Stimulated activated CD4-positive, alpha-beta T cell treated with anti-CD3 and anti-CD28 coated beads, TNF-alpha, amount 100 ng/mL, for 4 hours (primary cell): ENCODE results near the gene SLC35A2.

ENCODE experiments used
- DNase-seq, 3 experiments: peaks; one replicate each; pipeline ENCODE4 v3.0.0-alpha.2; 2020; ENCODE audit warnings: low read depth in 3 of 3

The SLC35A2 gene

DNA sequence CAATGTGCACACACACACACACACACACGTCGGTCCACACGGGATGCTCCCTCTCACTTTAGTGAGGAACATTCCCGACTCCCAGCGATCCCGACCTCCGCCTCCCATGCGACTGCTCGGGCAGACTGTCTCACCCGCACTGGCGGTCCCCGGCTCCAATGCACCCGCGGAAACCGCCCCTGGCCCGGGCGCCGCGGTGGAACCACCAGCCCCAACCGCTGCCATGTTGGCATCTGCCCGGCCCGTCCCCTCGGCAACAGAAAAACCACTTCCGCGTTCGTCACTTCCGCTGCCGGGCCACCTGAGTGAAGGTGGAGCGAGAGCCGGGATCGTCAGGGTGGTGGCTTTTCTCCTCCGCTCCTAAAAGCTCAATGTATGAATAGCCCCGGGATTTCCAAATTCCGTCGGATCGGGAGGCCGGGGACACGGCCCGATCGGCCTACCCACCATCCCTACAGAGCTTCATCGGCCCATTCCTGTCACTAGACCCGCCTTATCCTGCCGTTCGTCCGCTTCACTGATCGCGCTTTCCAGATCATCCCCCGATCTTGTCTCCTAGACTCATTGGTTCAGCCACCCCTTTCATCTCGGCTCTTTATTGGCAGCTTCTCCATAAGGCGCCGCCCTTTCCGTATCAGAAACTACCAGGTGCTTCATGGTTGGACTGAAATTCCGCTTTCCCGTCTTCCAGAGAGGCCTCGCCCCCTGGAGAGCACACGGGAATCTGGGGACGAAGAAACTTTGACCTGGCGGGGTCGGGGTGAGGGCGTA is at the start of gene SLC35A2:
SLC35A2 (minus strand) TSS at position 235 of the 771 bp plus-strand sequence; CDS start at position 225, 10 bp downstream.
- peak; percentile 71 to 74 (median 72) for DNase-seq

GRCh38 chrX:48960291-48960690 is 48.8 kb upstream of the SLC35A2 start:
- DNase-seq: no peak

DNA sequence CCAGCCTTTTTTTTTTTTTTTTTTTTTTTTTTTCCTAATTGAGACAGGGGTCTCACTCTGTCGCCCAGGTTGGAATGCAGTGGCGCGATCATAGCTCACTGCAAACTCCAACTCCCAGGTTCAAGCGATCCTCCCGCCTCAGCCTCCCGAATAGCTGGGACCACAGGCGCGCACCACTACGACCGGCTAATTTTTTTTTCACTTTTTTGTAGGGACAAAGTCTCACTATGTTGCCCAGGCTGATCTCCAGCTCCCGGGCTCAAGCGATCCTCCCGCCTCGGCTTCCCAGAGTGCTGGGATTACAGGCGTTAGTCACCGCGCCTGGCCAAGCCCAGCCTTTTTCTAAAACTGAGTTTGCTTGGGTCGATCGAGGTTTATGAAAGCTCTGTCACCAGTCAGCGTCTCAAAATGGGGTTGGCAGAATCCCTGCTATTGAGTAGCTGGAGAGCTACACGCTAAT is 47.2 kb upstream of the SLC35A2 start:
- DNase-seq: no peak

DNA sequence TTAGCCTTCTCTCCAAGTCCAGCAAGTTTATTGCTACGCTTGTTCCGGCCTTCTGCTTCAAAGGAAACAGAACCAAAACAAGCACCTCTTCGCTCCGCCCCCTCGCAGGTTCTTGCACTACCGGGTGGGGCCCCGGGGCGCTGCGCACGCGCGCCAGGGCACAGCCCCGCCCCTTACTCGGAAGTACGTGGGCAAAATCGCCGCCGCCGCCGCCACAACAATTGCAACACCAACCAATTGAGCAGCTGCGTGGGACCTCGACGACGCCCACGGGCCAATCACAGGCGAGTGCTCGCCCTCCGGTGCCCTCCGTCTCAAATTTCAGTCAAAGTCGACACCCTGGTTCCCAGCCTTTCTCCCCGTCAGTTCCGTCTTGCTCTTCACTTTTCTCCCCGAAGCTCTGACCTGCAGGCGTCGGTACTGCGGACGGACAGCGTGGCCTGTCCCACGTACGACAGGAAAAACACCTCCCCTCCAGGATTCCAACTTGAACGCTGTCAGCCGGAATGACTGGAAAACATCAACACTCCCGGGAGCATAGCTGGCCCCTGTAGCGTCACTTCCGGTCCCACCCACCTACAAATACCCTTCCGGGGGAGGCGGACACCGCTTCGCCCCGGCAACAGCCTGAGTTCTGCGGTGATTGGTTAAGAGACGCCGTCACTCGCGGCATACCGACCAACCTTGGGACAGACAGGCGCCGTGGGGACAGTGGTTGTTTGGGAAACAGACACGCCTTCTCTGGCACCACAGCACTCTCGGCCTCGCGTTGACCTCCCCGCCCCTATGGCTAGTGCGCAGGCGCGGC is 46.6 kb upstream of the SLC35A2 start:
- DNase-seq: peak; percentile 73 to 86 (median 85)

DNA sequence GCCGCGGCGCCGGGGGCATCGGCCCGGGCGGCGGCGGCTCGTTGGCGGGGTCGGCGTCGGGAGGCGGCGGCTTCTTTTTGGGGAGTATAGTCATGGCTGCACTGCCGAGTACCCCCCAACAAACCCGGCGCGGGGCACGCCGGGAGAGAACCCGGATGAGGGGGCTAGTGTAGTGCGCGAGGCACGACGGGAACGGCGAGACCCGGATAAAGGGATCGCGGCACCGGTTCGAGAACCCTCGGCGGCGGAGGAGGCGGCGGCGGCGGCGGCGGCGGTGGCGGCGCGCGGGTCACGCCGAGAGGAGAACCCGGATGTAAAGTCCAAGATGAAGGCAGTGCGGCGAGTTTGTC is 46.0 kb upstream of the SLC35A2 start, which contains the start of gene OTUD5:
OTUD5 (minus strand) TSS at position 131 of the 350 bp plus-strand sequence; CDS start at position 94, 37 bp downstream.
- peak; percentile 49 to 53 (median 52) for DNase-seq

GRCh38 chrX:48956728-48957414 is 45.4 kb upstream of the SLC35A2 start:
- peak in 2 of 3 experiments; percentile 36 to 37 for DNase-seq

DNA sequence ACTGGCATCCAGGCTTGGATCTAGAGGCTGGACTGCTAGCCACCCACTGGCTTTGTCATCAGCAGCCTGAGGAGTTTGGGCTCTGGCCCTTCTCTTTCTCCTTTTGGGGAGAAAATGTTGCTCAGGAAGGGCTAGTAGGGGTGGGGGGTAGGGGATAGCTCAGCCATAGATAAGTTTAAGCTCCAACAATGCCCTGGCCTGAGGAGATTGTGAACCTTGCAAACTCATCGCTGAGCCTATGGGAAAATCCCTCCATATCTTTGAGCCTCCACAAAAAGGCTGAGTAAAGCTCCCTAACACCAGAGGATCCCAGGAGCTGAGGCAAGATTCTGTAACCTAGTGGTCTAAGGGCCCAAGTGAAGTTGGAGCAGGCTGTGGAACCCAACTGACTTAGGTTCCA is 37.1 kb upstream of the SLC35A2 start:
- no peak for DNase-seq

GRCh38 chrX:48945517-48946348 is 34.3 kb upstream of the SLC35A2 start:
- peak in 1 of 3 experiments; percentile 22 for DNase-seq

GRCh38 chrX:48942895-48943294 is 31.4 kb upstream of the SLC35A2 start:
- no peak for DNase-seq

GRCh38 chrX:48940404-48940955 is 29.0 kb upstream of the SLC35A2 start:
- no peak for DNase-seq

DNA sequence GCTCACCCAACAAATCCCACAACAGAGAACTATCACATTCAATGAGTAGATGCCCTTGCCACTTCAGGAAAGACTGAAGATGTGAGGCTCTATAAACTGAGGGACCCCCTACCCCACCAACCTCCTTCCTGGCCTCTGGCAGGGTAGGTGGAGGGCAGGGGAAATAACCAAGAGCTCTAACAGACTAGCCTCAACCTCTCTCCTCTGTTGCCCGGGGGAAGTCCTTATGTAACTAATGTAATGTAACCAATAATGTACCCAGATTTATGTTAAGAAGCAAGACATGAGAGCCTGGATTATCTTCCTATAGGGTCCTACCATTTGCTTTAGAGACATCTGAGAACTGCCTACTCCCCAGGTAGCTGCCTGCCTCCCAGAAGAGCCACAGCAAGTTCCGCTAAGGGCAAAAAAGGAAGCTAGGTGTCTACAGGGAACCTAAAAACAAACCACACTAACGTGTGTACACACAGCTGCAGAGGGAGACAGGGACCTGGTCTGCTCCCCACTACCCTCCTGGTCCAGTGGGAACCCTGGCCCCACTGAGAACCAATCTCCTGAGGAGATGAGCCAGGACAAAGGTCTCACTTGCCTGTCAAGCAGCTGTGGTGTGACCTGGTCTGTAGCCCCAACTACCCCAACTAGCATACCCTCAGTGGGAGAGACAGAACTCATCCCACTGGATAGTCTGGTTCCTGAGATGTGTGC is 28.2 kb upstream of the SLC35A2 start:
- no peak for DNase-seq

- peak in 1 of 3 experiments; percentile 40 for DNase-seq
Observed at GRCh38 chrX:48938721-48939425, 27.4 kb upstream of the SLC35A2 start.

DNA sequence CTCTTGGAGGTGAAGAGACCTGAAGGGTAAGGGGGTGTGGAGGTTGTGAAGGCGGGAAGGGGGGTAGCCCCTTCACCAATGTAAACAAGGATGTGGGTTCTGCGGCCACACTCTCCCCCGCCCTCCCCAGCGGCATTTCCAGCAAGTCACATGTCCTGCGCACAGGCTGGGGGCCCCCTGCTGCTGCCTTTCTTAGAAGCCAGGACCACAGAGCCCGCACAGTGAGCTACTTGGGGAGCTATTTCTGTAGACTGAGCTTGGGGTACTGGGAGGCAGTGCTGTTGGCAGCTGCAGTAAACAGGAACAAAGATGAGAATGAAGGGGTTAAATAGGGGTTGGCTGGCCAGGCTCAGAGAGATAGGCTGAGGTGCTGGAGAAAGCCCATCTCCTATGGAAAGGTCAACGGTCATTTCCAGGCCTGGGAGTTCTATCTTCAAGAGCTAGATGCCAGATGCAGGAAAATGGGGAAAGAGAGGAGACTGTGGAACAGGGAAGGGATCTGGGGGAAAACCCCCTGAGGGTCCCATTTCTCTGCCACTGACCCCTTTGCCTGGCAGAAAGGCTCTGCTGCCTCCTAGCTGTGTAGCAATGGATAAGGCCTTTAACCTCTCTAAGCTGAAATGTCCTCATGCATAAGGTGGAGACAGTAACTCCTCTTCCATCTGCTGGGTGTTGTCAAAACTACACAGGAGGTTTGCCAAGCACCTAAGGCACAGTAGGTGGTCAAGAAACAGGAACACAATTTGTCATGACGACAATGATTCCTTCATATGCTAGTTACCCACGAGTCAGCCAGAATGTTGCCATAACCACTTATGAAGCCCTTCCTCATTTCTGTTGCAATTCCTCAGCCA is 25.8 kb upstream of the SLC35A2 start:
- DNase-seq: peak in 2 of 3 experiments; percentile 65 to 80

DNA sequence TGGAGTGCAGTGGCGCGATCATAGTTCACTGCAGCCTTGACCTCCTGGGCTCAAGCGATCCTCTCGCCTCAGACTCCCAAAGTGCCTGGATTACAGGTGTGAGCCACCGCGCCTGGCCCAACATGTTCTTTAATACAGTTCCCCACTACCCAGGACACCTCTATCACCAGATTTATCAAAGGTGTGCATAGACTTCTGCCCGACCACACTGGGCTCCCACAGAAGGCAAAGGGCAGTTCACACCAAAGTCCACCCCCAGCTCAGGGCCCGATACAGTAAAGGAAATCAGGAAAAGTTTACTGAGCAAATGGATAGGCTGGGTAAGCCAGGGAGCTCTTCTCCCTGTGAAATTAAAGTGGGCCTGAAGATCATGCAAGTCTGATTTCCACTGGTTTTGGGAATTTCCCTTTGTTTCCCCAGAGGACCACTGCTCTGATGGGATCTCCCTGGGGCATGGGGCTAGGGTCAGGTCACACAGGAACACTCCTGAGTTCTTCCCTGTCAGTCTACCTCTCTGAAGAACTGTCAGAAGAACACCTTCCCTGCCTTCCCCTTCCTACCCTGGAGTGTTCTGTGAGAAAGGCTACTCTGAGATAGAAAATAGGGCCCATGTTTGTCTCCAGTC is 25.1 kb upstream of the SLC35A2 start:
- DNase-seq: no peak

DNA sequence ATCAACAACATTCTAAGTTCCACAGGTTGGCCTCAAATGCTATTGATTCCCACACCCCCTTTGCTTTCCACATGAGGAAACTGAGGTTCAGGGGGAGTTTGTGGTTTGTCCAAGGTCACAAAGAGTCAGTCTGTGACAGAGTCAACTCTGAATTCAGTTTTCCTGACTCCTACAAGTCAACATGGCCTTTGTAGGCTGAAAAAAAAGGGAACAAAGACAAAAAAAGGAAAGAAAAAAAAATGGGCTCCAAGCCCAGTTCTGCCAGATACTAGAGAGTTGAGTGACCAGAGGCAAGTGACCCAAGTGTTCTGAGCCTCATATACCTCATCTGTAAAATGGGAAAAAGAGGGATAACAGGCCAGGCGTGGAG is 23.8 kb upstream of the SLC35A2 start:
- no peak for DNase-seq

GRCh38 chrX:48934581-48935300 is 23.3 kb upstream of the SLC35A2 start:
- DNase-seq: no peak

DNA sequence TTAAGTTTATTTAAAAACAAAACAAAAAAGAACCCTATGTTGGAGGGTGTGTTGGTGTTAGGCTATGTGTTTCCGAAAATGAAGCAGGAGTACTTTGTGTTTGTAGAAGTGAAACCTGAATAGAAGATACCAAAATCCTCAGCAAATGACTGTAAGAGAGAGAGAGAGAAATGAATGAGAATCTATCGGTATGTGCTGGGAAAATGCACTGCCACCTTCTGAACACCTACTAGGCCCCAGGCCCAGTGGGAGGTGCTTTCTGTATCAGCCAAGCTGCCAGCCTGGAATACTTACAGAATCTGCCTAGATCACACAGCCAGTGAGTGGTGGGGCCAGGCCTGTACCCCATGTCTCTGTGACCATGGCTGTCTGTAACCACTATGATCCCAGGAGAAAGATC is 22.3 kb upstream of the SLC35A2 start:
- DNase-seq: no peak
